ENCODE measurements around the gene PRRG4.
"Not testable (repeated sequence)": the region's sequence is repeated elsewhere in the genome, so short reads cannot be mapped to it uniquely, and the experiment has no call there.

Gene PRRG4

GRCh38 chr11:32858731-32859130 is 29.0 kb downstream of the PRRG4 start:
- peak; percentile 14; the same call in 1 of the 2 replicates for TF ChIP-seq CTCF (IDR thresholded peaks at IDR 0.05; ENCODE audit: borderline replicate concordance, insufficient read depth, low read depth, low read length)
- no peak overlapping the region for H3K4me3 ChIP-seq (ENCODE audit: low read depth, low read length)

DNA sequence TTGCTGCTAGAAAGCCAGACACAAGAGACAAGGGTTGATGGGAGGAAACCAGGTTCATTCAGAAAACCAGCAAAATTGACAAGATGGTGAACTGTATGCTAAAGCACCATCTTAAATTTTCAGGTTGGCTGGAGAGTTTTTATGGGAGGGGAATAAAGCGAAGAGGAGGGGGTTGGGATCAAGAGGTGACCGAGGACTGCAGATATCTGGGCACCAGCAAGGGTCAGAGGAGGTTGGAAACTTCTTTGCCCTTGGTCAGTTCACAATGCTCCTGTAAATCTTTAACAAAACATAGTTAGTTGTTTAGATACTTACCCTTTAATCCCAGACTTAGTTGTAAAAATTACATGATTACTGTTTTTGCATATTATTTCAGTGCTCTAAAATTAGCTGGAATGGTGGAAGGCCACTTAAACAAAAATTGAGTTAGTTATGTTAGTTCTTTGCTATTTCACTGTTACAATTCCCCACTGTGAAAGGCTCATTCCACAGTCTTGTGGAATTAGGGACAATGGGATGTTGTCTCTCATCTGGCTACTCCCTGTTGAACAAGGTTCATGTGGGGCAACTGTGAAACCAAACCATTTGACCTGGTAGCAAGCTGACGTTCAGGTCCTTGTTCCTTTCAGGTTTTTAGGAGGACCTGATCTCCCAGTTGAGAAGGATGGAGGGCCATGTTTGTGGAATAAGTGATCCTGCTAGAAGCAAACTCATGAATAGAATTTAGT is 32.3 kb downstream of the PRRG4 start:
- no peak for TF ChIP-seq CTCF (IDR thresholded peaks at IDR 0.05; ENCODE audit: borderline replicate concordance, insufficient read depth, low read depth, low read length)

GRCh38 chr11:32864555-32864954 is 34.8 kb downstream of the PRRG4 start:
- H3K4me3 ChIP-seq (ENCODE audit: low read depth, low read length) = no peak overlapping the region
- no peak for TF ChIP-seq CTCF (IDR thresholded peaks at IDR 0.05; ENCODE audit: borderline replicate concordance, insufficient read depth, low read depth, low read length)

More for the DNA sequence above, 32.3 kb downstream of the PRRG4 start:
- H3K4me3 ChIP-seq (ENCODE audit: low read depth, low read length) = no peak overlapping the region

DNA sequence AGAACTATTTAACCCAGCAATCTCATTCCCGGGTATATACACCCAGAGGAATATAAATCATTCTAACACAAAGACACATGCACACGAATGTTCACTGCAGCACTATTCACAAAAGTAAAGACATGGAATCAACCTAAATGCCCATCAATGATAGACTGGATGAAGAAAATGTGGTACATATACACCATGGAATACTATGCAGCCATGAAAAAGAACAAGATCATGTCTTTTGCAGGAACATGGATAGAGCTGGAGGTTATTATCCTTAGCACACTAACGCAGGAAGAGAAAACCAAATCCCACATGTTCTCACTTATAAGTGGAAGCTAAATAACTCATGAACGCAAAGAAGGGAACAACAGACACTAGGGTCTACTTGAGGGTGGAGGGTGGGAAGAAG is 39.0 kb downstream of the PRRG4 start:
- H3K4me3 ChIP-seq (ENCODE audit: low read depth, low read length) = not testable (repeated sequence)

GRCh38 chr11:32870676-32871075 is 40.9 kb downstream of the PRRG4 start:
- TF ChIP-seq CTCF (IDR thresholded peaks at IDR 0.05; ENCODE audit: borderline replicate concordance, insufficient read depth, low read depth, low read length) = peak; percentile 30; the same call in 1 of the 2 replicates

GRCh38 chr11:32874132-32874531 is 44.4 kb downstream of the PRRG4 start:
- TF ChIP-seq CTCF (IDR thresholded peaks at IDR 0.05; ENCODE audit: borderline replicate concordance, insufficient read depth, low read depth, low read length) = no peak
- no peak overlapping the region for H3K4me3 ChIP-seq (ENCODE audit: low read depth, low read length)

More at GRCh38 chr11:32870676-32871075, 40.9 kb downstream of the PRRG4 start:
- H3K4me3 ChIP-seq (ENCODE audit: low read depth, low read length) = no peak overlapping the region

- H3K4me3 ChIP-seq (ENCODE audit: low read depth, low read length) = no peak overlapping the region
- TF ChIP-seq CTCF (IDR thresholded peaks at IDR 0.05; ENCODE audit: borderline replicate concordance, insufficient read depth, low read depth, low read length) = no peak
Measured at GRCh38 chr11:32881286-32881685, 51.6 kb downstream of the PRRG4 start.

Measured in GM12875 (cell line).